Cardiac muscle cell (in vitro differentiated cells and primary cell): ENCODE measurements around the gene PRMT2. TPM values are rescaled to one million over a fixed set of nuclear protein-coding genes. Genes with fewer than 3 reads are reported as not detected.

ENCODE experiments used
- DNase-seq, 2 donors: peaks; one replicate each; pipeline versions ENCODE4 v3.0.0 to v3.0.0-alpha.2; 2010 to 2017; ENCODE audit warnings: low read depth in 1 of 2, low spot score in 1 of 2
- H3K27ac ChIP-seq: fragments of 200-600 bp; sonication (generic); 2 replicates; pipeline ENCODE4 v1.5.1; 2016
- H3K27me3 ChIP-seq: fragments of 200-600 bp; sonication (generic); 2 replicates; pipeline ENCODE4 v1.6.0; 2016; ENCODE audit warnings: control low read depth
- H3K36me3 ChIP-seq: fragments of 200-600 bp; sonication (generic); 2 replicates; pipeline ENCODE4 v1.5.1; 2016; ENCODE audit warnings: control low read depth
- H3K4me1 ChIP-seq: fragments of 200-600 bp; sonication (generic); 2 replicates; pipeline ENCODE4 v1.8.1; 2017; ENCODE audit warnings: low read depth, mild to moderate bottlenecking, mixed run types
- H3K4me3 ChIP-seq: fragments of 200-600 bp; sonication (generic); 2 replicates; pipeline ENCODE4 v1.5.1; 2016; ENCODE audit warnings: mild to moderate bottlenecking
- H3K9me3 ChIP-seq: fragments of 200-600 bp; sonication (generic); 2 replicates; pipeline ENCODE4 v1.5.1; 2017; ENCODE audit warnings: low read depth, mild to moderate bottlenecking, control low read depth
- polyA plus RNA-seq: library from polyadenylated mRNA; unstranded; fragments of >200 nt; fragmentation: Nextera tagmentation; extraction: Ambion mirVana; gene quantifications from 2 replicates; pipeline ENCODE4 v1.2.1, GENCODE V29; 2016
- total RNA-seq: library from RNA; depleted of rRNA; stranded (reverse); fragments of >200 nt; gene quantifications from 2 replicates; pipeline ENCODE4 v1.2.3, GENCODE V29; 2016
- TF ChIP-seq, protein P1 (sequence below): IDR thresholded peaks from 2 replicates; pipeline ENCODE4 v1.5.1; 2012; ENCODE audit warnings: low read depth, mild to moderate bottlenecking, low read length

The PRMT2 gene
- total and polyA plus RNA-seq, 2 experiments from 2014 or later, result 90.5 to 140 TPM

DNA sequence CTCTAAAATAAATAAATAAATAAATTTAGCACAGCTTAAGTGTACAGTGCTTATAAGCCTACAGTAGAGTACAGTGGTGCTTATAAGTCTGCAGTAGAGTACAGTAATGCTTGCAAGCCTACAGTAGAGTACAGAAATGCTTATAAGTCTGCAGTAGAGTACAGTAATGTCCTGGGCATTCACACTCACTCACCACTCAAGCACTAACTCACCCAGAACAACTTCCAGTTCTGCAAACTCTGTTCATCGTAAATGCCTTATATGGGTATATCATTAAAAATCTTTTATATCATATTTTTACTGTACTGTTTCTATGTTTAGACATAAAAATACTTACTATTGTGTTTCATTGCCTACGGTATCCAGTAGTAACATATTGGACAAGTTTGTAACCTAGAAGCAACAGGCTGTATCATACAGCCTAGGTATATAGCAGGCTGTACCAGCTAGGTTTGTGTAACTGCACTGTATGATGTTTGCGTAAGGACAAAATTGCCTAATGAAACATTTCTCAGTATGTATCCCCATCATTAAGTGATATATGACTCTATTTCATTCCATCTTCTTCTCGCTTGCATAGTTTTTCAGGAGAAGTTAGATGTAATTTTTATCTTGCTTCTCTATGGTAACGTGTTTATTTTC, 16.6 kb upstream of the PRMT2 start:
- TF ChIP-seq, protein P1, sequence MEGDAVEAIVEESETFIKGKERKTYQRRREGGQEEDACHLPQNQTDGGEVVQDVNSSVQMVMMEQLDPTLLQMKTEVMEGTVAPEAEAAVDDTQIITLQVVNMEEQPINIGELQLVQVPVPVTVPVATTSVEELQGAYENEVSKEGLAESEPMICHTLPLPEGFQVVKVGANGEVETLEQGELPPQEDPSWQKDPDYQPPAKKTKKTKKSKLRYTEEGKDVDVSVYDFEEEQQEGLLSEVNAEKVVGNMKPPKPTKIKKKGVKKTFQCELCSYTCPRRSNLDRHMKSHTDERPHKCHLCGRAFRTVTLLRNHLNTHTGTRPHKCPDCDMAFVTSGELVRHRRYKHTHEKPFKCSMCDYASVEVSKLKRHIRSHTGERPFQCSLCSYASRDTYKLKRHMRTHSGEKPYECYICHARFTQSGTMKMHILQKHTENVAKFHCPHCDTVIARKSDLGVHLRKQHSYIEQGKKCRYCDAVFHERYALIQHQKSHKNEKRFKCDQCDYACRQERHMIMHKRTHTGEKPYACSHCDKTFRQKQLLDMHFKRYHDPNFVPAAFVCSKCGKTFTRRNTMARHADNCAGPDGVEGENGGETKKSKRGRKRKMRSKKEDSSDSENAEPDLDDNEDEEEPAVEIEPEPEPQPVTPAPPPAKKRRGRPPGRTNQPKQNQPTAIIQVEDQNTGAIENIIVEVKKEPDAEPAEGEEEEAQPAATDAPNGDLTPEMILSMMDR, result no peak
- no peak for DNase-seq
- Histone ChIP-seq H3K27ac (no peak overlapping the region), H3K9me3 (no peaks in the 10 kb centered on the region), H3K4me3 (no peak overlapping the region), H3K36me3 (no peaks in the 10 kb centered on the region), H3K4me1 (no peaks in the 10 kb centered on the region), H3K27me3 (no peaks in the 10 kb centered on the region)

DNA sequence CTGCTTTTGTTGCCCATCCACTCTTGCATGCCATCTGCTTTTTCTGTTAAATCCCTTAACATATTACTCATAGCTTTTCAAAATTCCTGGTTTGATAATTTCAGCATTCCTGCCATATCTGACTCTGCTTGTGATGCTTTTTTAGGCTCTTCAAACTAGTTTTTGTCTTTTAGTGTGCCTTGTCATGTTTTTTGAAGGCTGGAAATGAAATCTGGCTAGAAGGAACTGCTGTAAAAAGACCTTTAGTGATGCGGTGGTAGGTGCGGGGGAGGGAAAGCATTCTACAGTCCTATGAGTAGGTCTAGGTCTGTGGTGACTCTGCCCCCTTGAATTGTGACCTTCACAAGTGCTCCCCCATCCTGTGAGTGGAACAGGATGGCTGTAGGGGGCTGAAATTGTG, 15.6 kb upstream of the PRMT2 start:
- H3K27ac ChIP-seq, result no peak overlapping the region

DNA sequence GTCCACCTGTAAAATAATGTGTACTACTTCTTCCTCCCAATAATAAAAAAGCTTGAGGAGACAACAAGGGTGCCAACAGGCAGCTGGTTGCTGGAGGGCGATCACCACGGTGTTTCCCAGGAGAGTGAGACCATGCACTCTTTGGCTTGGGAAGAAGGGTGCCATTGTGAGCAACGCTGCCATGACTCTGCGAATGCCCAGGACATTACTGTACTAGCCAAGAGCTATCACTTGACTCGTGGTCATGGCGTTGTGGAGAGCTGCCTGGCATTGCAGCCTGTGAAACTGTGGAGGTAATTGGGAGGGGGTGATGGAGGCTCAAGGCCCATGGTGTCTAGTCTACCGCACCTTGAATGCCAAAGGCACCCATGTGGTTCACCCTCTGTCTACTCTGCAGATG, 14.6 kb upstream of the PRMT2 start:
- Histone ChIP-seq H3K27ac (no peak overlapping the region), H3K9me3 (no peaks in the 10 kb centered on the region), H3K36me3 (no peaks in the 10 kb centered on the region), H3K27me3 (no peaks in the 10 kb centered on the region), H3K4me3 (no peak overlapping the region), H3K4me1 (no peaks in the 10 kb centered on the region)
- TF ChIP-seq, protein P1, result no peak
- no peak for DNase-seq

More for the DNA sequence above, 15.6 kb upstream of the PRMT2 start:
- Histone ChIP-seq H3K36me3 (no peaks in the 10 kb centered on the region), H3K4me3 (no peak overlapping the region), H3K4me1 (no peaks in the 10 kb centered on the region), H3K9me3 (no peaks in the 10 kb centered on the region), H3K27me3 (no peaks in the 10 kb centered on the region)
- TF ChIP-seq, protein P1, result no peak
- peak in 1 of 2 donors; percentile 28 for DNase-seq

DNA sequence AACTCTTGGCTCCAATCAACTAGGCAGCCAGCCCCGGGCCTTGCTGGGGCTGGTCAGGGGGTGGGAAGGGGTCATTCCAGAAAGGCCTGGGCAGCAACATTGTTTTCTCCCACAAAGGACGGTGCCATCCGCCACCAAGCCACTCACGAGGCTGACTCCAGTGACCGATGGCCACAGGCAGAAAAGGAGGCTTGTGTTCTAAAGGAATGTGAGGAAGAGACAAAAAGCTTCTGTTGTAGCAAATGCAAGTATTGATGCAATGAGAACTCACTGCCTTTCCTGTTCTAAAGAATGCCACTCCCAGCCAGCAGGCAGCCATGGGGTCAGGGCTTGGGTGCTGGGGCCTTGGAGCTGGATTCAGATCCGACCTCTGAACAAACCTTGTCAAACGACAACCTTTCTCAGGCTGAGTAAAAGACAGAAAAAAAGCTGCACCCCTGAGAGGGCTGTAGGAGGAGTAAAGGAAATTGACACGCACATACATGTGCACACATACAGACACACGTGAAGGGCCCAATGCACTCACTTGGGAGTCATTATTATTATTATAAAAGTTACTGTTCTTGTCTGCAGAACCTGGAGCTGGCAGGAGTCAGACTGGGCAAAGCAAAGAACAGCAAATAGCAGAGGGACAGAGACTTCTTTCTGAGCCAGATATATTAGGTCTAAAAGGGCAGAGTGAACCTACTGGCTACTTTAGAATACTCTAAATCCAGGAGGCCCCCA, 13.9 kb upstream of the PRMT2 start:
- H3K4me1 ChIP-seq, result no peaks in the 10 kb centered on the region
- H3K27me3 ChIP-seq, result no peaks in the 10 kb centered on the region
- H3K4me3 ChIP-seq, result no peak overlapping the region
- no peak for DNase-seq
- H3K9me3 ChIP-seq, result no peaks in the 10 kb centered on the region
- no peak overlapping the region for H3K27ac ChIP-seq
- TF ChIP-seq, protein P1, result no peak
- no peaks in the 10 kb centered on the region for H3K36me3 ChIP-seq

DNA sequence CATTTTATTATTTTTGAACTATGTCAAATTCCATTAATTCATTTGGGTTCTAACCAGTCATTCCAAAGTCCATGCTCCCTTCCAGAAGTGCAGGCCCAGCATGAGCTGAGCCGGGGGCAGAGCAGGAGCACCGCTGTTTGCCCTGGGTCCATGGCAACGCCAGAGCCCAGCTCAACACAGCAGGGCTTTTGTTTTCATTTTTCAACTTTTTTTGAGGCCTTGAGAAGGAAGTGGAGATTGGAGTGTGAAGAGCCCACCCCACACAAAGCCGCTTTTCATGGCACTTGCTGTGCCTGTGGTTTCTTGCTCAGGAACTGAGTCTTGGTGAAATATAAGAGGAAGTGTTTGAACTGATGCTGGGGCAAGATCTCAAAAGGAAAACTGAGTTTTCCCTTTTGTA, 13.2 kb upstream of the PRMT2 start:
- no peaks in the 10 kb centered on the region for H3K27me3 ChIP-seq
- TF ChIP-seq, protein P1, result no peak
- H3K36me3 ChIP-seq, result no peaks in the 10 kb centered on the region
- DNase-seq, result peak in 1 of 2 donors; percentile 49
- H3K4me1 ChIP-seq, result no peaks in the 10 kb centered on the region
- H3K27ac ChIP-seq, result no peak overlapping the region
- H3K9me3 ChIP-seq, result no peaks in the 10 kb centered on the region
- H3K4me3 ChIP-seq, result no peak overlapping the region
